ENCODE measurements around the gene FAM151A. TPM values are rescaled to one million over a fixed set of nuclear protein-coding genes. Genes with fewer than 3 reads are reported as not detected.

The FAM151A gene
- total RNA-seq, 1 donor from 2014 or later, result not detected

DNA sequence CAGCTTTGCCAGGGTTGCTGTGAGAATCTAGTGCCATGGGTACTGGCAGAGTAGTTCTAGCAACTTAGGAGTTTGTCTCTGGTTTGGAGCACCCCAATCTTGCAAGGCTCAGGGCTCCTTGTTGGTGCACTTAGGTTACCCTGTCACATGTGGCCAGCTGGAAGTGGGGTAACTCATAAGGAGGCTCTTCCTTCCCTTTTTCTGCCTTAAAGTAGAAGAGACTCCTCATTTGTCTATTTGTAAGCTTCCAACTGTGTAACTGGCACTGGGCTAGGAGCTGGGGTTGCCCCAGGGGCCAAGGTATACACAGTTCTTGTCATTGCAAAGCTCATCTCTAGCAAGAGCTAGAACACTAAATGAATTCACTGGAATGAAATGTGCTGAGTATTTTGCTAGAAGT lies 28.8 kb upstream of the FAM151A start:
- TF ChIP-seq CTCF (IDR thresholded peaks at IDR 0.05; ENCODE audit: insufficient read depth, low read length, severe bottlenecking), result no peak
- DNase-seq (ENCODE audit: low read depth) (no peak), FAIRE-seq (no peak)
- no peaks in the 10 kb centered on the region for H3K36me3 ChIP-seq (ENCODE audit: control insufficient read depth, insufficient read depth, low read length)
- H3K4me3 ChIP-seq (ENCODE audit: low read depth, low read length), result no peak overlapping the region
- peaks cover 4% of the 10 kb centered on the region for H3K27me3 ChIP-seq (ENCODE audit: control insufficient read depth, insufficient read depth, low read length)

GRCh38 chr1:54651608-54652007 lies 28.3 kb upstream of the FAM151A start:
- no peak for FAIRE-seq
- H3K27me3 ChIP-seq (ENCODE audit: control insufficient read depth, insufficient read depth, low read length), result peaks cover 4% of the 10 kb centered on the region
- no peak for DNase-seq (ENCODE audit: low read depth)
- H3K4me3 ChIP-seq (ENCODE audit: low read depth, low read length), result no peak overlapping the region
- H3K36me3 ChIP-seq (ENCODE audit: control insufficient read depth, insufficient read depth, low read length), result no peaks in the 10 kb centered on the region
- no peak for TF ChIP-seq CTCF (IDR thresholded peaks at IDR 0.05; ENCODE audit: insufficient read depth, low read length, severe bottlenecking)

- no peaks in the 10 kb centered on the region for H3K36me3 ChIP-seq (ENCODE audit: control insufficient read depth, insufficient read depth, low read length)
- H3K27me3 ChIP-seq (ENCODE audit: control insufficient read depth, insufficient read depth, low read length), result peaks cover 4% of the 10 kb centered on the region
- FAIRE-seq (no peak), DNase-seq (ENCODE audit: low read depth) (no peak)
- no peak overlapping the region for H3K4me3 ChIP-seq (ENCODE audit: low read depth, low read length)
- no peak for TF ChIP-seq CTCF (IDR thresholded peaks at IDR 0.05; ENCODE audit: insufficient read depth, low read length, severe bottlenecking)
These were observed 27.1 kb upstream of the FAM151A start for GRCh38 chr1:54650417-54650816.

DNA sequence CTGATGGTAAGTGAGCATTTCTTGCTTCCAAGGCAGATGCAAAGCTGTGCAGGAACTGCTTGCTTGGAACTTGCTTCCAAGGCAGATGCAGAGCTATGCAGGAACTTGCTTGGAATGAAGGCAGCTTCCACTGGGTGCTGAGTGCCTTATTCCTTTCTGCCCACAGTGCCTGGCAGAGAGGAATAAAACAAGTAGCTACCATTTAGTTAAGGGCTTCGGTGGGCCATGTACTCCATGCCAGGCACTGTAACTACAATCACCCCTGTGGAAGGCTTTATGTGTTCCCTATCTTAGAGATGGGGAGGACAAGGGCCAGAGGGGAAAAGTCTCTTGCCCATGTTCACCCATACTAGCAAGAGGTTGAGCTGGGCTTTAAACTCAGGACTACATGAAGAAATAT lies 26.6 kb upstream of the FAM151A start:
- Histone ChIP-seq H3K36me3 (ENCODE audit: control insufficient read depth, insufficient read depth, low read length) (no peaks in the 10 kb centered on the region), H3K4me3 (ENCODE audit: low read depth, low read length) (no peak overlapping the region), H3K27me3 (ENCODE audit: control insufficient read depth, insufficient read depth, low read length) (peaks cover 4% of the 10 kb centered on the region)
- FAIRE-seq (no peak), DNase-seq (ENCODE audit: low read depth) (no peak)
- no peak for TF ChIP-seq CTCF (IDR thresholded peaks at IDR 0.05; ENCODE audit: insufficient read depth, low read length, severe bottlenecking)

GRCh38 chr1:54649130-54649898 lies 26.0 kb upstream of the FAM151A start:
- DNase-seq (ENCODE audit: low read depth) (no peak), FAIRE-seq (no peak)
- H3K4me3 ChIP-seq (ENCODE audit: low read depth, low read length), result no peak overlapping the region
- no peaks in the 10 kb centered on the region for H3K36me3 ChIP-seq (ENCODE audit: control insufficient read depth, insufficient read depth, low read length)
- peaks cover 4% of the 10 kb centered on the region for H3K27me3 ChIP-seq (ENCODE audit: control insufficient read depth, insufficient read depth, low read length)
- TF ChIP-seq CTCF (IDR thresholded peaks at IDR 0.05; ENCODE audit: insufficient read depth, low read length, severe bottlenecking), result no peak

Measured in bronchial epithelial cell (primary cell).